CD4-positive, alpha-beta T cell treated with Interleukin-17A for 4 hours (primary cell): ENCODE results near the gene KCP.

Experiments used
- DNase-seq: peaks from one replicate; pipeline ENCODE4 v3.0.0-alpha.2; 2020; ENCODE audit warnings: mixed read lengths

Gene KCP

DNA sequence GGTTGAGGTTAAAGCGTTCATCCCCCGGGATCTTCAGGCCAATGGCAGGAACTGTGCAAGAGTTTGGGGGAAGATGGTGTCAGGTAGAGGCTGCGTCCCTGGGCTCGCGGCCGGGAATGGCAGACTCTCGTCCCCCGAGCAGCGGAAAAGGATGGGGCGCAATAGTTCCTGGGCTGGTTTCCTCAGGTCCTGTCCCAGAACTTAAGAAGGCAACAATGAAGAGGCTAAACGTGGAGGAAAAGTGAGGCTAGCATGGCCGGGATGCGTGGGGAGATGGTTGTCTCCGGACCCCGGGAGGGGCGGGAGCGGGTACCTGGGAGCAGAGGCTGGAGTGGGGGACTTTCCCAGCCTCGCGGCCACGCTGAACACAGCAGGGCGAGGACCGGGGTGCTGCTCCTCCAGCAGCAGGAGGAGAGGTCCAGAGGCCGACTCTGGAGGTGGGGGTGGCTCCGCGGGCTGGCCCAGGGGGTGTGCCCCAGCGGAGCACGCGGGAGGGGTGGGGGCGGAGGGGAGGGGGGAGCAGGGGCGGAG is 28.1 kb upstream of the KCP start:
- no peak for DNase-seq

DNA sequence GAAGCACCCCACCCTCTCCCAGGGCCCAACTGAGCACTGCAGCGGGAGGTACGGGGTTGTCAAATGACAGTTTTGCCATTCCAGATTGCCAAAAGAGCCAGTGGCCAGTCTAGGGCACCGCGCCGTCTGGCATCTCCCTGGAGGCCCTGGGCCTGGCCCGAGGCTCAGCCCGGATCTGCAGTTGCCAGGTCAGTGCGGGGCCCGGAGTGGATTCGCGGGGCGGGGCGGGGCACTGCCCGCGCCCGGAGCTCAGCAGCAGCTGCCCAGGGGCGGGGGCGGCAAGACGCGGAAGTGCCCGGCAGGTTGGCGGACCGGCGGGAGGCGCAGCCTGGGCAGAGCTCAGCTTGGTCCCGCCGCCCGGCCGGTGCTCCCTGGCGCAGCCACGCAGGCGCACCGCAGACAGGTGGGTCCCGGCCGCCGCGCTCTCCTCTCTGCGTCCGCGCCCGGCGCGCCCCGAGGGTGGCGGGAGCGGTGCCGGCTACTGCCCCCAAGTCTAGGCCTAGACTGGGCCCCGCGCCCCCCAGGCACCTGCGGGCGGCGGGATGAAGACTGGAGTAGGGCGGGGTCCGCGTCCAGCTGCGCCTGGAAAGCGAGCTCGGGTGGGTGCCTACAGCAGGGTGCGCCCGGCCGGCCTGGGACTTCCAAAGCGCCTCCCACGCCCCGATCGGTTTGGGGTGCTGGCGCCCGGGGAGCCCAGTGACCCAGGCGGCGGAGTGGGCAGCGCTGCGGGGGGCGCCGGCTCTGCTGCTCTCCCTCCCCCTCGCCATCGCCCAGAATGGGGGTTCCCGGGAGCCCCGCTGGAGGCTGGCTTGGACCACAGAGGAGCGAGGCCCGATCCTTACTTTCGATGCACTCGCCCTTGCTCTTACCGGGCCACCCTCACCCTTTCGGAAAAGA is 27.4 kb upstream of the KCP start, which contains the start of gene IRF5:
IRF5 (plus strand) TSS at position 281 of the 897 bp plus-strand sequence. CDS start 4,155 bp downstream, outside the sequence.
- DNase-seq: peak; percentile 26

DNA sequence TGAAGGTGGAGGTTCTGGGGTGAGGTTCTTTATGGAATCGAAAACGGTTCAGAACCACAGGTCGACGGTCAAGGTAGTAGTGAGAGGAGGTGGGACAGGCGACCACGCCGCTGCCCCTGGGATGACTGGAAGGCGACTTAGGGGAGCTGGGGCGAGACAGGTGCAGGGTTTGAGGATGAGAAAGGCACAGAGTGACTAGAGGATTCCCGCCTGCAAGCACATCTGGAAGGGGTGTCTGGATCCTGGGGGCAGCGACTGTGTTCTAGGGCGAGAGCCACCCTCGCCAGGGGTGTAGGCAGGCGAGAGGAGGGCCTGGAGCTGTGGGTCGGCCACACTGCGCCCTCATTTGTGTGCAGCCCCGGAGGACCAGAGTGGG is 26.8 kb upstream of the KCP start:
- DNase-seq: no peak

DNA sequence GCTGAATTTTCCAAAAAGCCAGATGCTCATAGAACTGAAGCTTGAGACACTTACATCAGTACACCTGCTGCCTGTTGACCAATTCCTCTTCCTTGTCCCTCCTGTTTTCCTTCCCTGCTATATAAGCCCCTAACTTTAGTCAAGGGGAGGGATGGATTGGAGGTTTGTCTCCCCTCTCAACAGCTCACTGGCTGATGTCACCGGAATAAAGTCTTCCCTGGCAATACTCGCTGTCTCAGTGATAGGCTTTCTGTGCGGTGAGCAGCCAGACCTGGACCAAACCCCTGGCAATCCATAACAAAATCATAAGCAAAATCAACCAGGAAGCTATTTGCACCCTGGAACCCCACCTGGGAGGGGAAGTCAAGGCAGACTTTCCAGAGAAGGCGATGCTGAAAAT is 26.3 kb upstream of the KCP start:
- no peak for DNase-seq

DNA sequence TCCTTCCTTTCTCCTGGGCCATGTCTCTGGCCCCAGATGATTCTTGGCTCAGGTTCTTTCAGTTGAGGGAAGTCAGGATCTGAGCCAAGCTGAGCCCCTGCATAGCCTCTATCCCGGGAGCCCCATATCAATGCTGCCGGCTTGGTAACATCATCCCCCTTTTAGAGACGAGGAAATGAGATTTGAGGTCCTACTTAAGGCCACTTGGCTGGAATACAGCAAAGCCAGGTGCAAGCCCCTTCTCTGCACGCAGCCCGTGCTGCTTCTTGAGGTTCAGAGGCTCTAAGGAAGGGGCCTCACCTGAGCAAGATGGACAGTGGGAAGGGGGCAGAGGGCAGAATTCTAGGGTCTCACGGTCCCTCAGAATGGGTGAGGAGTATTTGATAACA is 24.8 kb upstream of the KCP start:
- no peak for DNase-seq

DNA sequence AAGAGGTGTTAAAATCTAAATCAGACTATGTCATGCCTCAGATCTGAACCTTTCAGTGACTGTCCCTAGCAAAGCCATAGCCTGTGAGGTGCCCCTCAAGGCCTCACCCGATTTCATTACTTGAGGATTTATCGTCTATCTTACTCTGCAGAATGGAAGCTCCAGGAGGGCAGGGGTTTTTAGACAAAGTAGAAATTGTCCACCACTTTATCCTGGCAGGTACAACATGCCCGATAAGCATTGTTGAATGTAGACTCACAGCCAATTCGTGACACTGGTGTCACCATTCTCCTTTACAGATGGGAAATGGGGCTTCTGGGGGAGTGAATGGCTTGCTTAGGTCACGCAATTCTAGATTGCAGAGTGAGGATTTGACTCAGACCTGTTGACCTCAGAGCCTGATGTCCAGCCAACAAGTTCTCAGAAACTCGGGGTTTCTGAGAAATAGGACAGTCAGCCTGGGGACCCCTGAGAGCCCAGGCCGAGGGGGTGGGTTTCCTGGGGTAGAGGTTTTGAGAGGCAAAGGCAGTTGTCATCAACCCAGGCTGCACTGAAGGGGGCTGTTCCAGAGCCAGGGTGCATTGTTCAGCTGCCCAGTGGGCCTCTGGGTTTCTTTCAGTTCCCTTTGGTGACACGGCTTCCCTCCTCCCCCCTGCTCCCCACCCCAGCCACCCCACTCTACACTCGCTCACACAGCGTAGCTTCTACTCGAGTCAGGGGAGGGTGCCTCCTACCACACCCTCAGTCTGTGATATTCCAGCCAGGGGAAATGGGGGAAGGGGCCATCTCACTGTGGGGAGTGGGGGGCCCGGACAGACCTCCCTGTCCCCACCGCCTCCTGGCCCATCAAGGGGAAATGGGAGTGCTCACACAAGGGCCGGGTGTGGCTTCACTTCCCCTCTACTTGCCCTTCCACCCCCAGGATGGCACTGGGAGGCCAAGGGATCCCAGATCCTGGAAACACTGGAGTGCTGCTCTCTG is 24.1 kb upstream of the KCP start:
- DNase-seq: no peak

DNA sequence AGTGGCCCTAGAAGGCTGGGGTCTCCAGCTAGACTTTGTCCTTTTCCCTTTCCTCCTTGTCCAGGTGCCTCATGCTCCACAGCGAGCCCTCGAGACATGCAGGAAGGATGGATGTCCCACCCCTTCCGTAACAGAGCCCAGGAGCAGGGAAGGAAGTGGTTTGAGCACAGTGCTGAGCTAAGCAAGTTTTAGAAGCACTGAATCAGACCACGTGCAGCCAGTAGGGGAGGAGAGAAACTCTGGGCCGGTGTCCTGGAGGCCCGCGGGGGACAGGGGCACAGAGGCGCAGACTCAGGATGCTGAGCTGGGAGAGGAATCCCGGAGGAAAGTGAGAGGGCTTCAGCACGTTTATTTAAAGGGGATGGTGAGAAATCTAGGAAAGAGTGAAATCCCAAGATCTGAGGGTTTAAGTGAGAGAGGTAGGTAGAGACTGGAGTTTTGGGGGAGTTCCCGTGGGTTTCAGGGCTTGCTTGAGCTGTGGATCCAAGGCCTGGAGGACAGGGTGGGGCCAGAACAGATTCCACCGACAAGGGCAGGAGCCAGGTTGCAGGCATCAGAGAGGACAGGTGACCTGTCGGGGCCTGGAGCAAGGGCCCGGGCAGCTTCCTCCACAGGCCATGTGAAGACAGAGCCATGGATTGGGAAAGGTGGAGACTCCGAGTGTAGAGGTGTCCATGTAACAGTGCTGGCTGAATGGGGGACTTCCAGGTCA is 22.8 kb upstream of the KCP start:
- DNase-seq: peak; percentile 56

DNA sequence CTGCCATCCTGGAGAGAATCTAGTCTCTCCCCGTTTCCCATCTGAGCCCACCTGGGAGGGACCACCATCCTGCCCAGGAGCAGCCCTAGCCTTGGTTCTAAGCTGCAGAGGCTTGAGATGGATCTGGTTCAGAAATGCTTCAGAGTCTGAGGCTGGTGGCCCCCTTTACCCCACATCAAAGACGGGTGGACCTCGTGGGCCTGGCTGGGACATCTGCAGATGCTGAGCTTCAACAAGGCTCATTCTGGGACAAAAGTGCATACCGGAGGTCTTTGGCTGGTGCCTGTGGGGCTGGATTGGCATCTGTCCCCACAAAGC is 22.3 kb upstream of the KCP start:
- no peak for DNase-seq

DNA sequence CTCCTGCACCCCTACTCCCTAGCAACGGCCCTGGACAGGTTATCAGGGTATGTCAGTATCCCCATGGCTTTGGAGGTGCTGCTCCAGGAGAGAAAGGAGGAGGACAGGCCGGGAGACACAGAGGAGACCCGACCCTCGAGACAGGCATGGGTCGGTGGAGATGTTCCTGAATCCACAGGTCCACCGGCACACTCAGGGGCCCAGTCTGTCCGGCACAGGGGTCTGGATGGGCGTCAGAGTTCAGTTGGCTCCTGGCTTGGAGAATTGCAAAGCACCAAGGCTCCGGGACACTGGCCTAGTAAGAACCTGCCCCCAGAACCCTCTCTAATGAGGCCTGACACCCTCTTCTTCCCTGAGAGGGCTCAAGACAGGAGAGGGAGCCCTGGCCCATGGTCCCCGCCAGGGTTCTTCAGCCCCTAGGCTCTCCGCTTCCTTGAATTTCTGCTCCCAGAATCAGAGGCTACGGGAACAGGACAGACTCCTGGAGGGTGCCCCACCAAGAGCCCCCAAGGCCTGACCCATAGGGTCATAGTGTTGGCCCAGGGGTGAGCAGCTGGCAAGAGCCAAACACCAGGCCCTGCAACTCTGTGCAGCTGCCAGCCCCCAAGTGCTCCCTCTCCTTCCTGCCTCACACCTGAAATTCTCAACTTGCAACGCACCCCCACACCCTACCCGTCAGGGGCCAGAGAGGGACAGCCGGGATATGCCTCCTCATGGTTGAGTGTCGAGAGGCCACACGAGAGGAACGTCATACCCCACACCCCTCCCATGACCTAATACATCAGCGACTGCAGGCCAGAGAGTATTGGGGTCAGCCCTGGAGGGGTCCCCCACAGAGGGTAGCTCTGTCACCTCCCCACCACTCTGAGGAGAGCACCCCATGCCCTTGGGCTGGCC is 21.7 kb upstream of the KCP start:
- DNase-seq: no peak

DNA sequence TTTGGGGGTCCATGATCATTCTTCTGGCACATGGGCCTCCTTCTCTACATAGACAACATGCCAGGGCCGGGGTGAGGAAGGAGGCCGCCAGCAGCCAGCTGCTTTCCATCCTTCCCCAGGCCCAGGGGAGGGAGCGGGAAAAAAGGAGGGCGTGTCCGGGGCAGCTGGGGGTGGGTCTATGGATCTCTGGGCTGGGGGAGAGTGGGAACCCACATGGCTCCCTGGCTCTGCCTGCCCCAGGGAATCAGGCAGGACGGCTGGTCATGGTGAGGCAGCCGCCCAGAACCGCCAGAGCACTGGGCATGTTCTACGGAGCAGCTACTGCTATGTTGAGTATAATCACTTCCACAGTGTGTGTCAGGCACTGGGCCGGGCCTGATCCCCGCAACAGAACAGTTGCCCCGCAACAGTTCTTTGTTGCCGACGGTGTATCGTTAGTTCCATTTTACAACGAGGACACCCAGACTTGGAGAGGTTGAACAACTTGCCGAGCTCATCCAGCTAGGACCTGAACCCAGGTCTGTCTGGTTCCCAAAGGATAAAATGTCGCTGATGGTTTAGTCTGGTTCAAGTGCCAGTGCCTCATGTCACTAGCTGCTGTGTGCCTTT is 20.8 kb upstream of the KCP start:
- DNase-seq: no peak

DNA sequence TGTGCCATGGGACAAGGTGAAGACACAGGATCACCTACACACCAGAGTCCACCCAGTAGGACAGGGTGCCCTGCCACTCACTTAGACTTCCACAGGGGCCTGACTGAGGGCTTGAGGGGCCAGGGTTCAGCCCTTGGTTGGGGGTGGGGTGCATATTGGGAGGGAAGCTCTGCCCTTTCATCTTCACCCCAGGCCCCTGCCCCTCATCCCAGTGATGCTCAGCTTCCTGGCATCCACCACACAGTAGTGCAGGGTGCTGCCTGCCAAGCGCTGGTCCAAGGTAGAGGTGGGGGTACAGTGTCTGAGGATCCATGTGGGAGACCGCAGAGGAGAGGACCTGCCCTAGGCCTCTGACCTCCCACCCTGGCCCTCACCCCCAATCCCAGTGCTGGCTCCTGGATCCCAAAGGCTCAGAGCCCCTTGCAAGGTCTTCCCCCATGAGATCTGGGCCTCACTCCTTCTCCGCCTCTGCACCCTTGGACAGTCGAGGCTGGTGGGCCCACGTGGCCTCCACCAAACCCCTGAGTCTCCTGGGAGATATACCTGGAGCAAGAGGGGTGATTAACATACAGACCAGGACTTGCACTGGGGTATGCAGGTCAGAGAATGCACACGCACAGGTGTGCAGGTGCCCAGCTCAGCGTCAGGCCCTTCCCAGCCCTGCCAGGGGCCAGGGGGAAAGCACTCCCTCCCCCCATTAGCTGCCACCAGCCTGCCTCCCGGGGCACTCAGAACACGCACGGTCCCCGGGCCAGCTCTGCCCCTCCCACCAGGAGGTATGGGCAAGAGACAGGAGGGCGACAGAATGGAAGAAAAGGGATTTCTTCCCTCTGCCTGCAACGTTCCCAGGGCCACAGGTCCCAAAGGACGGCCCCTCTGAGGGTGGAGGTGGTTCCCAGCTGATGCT is 18.6 kb upstream of the KCP start:
- DNase-seq: no peak

DNA sequence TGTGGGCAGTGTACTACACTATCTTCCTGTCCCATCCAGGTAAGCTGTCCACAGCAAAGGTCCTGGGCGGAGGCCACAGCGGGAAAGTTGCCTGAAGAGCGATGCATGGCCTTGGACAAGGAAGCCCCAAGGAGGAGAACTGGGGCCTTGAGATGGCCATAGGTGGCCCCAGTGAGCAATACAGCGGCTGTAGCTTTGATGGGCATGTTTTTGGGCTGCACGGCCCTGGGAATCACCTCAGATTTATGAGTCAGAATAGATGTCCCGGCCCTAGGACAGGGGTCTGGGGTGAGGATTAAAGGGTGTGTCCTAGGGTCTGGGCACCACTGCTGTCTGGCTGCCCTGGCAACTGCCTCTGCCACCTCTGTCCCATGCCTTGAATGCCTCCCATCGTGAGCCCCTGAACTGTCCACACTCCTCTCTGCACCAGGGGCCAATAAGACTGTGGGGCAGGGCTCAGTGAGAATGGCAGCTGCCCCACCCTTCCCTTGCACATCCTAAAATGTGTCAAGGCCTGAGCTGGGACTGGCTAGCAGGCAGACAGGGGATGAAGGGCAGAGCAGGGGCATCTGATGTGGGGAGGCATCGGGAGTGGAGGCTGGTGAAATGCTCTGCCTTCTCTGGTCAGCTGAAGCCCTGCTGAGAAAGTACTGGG is 17.8 kb upstream of the KCP start:
- DNase-seq: no peak

DNA sequence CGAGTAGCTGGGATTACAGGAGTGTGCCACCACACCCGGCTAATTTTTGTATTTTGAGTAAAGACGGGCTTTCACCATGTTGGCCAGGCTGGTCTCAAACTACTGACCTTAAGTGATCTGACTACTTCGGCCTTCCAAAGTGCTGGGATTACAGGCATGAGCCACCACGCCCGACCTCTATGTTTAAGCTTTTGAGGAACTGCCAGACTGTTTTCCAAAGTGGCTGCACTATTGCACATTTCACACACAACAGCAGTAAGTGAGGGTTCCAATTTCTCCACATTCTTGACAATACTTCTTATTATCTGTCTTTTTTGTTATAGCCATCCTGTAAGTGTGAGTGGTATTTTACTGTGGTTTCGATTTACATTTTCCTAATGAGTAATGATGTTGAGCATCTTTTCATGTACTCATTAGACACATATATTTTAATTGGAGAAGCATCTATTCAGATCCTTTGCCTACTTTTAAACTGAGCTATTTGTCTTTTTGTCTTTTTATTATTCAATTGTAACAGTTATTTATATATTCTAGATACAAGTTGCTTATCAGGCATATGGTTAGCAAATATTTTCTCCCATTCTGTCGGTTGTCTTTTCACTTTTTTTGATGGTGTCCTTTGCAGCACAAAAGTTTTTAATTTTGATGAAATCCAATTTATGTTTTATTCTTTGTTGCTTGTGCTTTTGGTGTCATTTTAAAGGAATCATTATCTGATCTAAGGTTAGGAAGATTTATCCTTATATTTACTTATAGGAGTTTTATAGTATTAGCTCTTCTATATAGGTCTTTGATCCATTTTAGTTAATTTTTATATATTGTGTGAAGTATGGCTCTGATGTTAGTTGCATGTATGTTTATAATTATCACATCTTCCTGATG is 14.4 kb upstream of the KCP start:
- no peak for DNase-seq

DNA sequence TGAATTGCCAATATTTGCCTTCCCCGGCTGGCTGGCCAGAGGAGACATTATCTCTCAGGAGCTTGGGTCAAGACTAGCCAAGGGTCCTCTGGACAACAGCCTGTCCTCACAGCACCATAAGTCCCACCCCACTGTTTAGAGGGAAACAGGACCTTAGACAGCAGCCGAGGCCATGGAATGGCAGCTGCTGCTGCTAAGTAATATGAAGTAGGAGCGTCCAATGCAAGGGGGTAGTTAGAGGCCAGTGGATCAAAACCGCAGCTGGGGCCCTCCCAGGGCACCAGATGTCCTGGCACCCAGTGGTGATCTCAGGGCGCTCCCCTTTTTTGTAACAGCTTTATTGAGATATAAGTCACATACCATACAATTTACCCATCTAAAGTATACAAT is 12.9 kb upstream of the KCP start:
- no peak for DNase-seq

DNA sequence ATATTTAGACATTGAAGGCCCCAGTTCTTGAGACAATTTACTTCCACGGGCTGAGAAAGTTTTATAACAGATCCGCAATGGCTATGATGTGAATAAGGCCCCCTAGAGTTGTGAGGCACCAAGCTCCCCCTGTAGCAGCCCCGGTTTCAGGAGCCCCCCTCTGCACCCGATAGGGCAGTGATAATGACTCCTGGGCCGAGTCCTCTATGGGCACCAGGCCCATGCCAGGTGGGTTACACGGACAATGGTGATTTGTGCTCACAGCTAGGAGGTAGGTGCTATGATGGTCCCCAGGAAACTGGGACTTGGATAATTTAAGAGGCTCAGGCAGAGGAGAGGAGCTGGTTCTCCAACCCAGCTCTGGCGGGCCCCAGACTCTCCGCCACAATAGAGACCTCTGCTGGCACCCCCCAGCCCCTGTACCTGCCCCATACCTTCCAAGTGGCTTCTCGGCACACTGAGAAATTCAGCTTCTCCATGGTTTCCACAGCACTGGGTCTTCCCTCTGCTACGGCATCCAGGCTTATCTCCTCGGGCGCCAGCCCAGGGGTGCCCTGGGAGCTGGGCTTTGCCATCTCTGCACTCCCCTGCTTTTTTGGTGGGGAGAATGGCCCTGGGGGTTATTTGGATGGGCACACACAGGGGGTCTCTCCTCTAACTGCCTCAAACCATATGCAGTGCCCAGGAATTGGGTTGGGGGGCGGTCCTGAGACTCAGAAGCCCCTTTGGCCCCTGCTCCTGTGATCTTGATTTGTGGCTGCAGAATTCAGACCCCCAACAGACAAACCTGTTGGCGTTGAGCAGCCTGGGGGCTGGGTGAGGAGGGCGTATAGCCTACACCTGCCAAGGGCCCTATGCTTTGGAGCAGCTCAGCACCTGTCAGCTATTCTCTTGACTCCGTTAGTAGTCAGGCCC is 12.2 kb upstream of the KCP start:
- no peak for DNase-seq

DNA sequence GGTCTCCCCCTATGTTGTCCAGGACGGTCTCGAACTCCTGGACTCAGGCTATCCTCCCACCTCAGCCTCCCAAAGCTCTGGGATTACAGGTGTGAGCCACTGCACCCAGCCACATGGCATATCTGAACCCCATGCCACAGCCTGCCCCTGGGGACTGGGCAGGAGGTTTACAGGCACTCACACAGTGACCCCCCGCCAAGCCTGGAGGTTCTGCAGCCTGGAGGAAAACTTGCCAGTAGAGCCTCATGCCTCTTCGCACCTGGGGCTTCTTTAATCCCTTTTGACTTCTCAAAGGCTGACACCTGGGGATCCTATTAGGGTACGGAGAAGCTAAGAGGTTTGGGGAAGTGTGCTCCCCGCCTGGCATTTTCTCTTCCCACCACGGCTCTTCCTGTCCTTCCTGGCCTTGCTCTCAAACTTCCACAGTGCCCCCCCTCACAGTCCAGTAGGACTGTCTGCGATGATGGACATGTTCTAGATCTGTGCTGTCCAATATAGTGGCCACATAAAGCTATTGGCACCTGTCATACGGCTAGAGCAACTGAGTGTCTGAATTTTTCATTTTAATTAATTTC is 11.4 kb upstream of the KCP start:
- no peak for DNase-seq

DNA sequence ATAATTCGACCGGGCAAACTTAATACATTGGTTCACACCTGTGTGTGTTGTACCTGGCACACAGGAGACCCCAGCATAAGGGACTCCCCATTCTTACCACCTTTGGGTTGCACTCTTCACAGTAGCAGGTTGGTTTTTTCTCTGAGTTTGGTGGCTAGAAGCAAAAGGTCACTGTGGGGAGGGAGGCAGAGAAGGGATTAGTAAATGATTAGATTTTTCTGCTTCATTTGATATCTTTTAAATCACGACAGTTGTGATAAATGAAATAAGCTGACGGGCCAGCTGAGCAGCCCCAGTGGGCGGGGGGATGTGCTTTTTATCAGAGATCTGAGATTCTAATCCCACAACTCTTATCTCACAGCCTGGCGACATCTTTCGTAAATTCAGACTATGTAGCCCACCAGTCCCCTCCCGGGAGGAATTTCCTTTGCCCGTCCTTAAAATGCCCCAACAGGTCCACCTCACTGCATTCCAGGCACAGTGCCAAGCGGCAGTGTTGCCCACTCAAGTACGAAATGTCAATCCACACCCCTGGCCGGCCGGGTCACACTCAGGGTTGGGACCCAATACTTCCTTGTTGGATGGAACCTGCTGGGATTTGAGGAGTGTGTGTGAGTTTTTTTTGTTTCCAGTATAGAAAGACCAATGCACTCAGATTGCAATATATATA is 10.5 kb upstream of the KCP start:
- DNase-seq: no peak
